Activated T-cell treated with anti-CD3 and anti-CD28 coated beads, Interleukin-2, amount 50 U/mL, for 48 hours (primary cell): Measurements from ENCODE around the gene ANKRD55.
A peak's percentile ranks its signal among the peaks of the same experiment; 100 is the strongest.
"Not testable (repeated sequence)": the region's sequence is repeated elsewhere in the genome, so short reads cannot be mapped to it uniquely, and the experiment has no call there.

Experiments
- DNase-seq, 2 experiments: peaks; one replicate each; pipeline ENCODE4 v3.0.0-alpha.2; 2020

The ANKRD55 gene

GRCh38 chr5:56166671-56167385 is 66.3 kb downstream of the ANKRD55 start:
- no peak for DNase-seq

- no peak for DNase-seq
Observed at GRCh38 chr5:56164376-56164775, 68.8 kb downstream of the ANKRD55 start.

- no peak for DNase-seq
Observed at GRCh38 chr5:56161927-56162326, 71.2 kb downstream of the ANKRD55 start.

GRCh38 chr5:56161439-56161823 is 71.7 kb downstream of the ANKRD55 start:
- no peak for DNase-seq

- no peak for DNase-seq
Observed at GRCh38 chr5:56160723-56161438, 72.2 kb downstream of the ANKRD55 start.

GRCh38 chr5:56159521-56159947 is 73.6 kb downstream of the ANKRD55 start:
- DNase-seq, result no peak

GRCh38 chr5:56158331-56158960 is 74.7 kb downstream of the ANKRD55 start:
- no peak for DNase-seq

- DNase-seq, result not testable (repeated sequence)
Observed at GRCh38 chr5:56157191-56157621, 75.9 kb downstream of the ANKRD55 start.

- DNase-seq, result peak; percentile 42 to 53
Observed at GRCh38 chr5:56156585-56157190, 76.4 kb downstream of the ANKRD55 start.

GRCh38 chr5:56155992-56156584 is 77.0 kb downstream of the ANKRD55 start:
- no peak for DNase-seq

- DNase-seq, result no peak
Observed at GRCh38 chr5:56154732-56155484, 78.2 kb downstream of the ANKRD55 start.

GRCh38 chr5:56152437-56152836 is 80.7 kb downstream of the ANKRD55 start:
- no peak for DNase-seq

GRCh38 chr5:56150756-56151155 is 82.4 kb downstream of the ANKRD55 start:
- DNase-seq, result not testable (repeated sequence)

- DNase-seq, result peak; percentile 50 to 61
Observed at GRCh38 chr5:56148453-56148971, 84.6 kb downstream of the ANKRD55 start.

- DNase-seq, result no peak
Observed at GRCh38 chr5:56147659-56148230, 85.4 kb downstream of the ANKRD55 start.

- DNase-seq, result no peak
Observed at GRCh38 chr5:56147106-56147505, 86.0 kb downstream of the ANKRD55 start.

GRCh38 chr5:56146674-56147073 is 86.5 kb downstream of the ANKRD55 start:
- DNase-seq, result no peak

GRCh38 chr5:56145511-56145910 is 87.6 kb downstream of the ANKRD55 start:
- no peak for DNase-seq

- no peak for DNase-seq
Observed at GRCh38 chr5:56145106-56145505, 88.0 kb downstream of the ANKRD55 start.

- no peak for DNase-seq
Observed at GRCh38 chr5:56144211-56144610, 88.9 kb downstream of the ANKRD55 start.

- no peak for DNase-seq
Observed at GRCh38 chr5:56143373-56143714, 89.8 kb downstream of the ANKRD55 start.
